GM19468 (cell line): ENCODE data around the gene ATP2C1.
A peak's percentile ranks its signal among the peaks of the same experiment; 100 is the strongest.

Experiments
- ATAC-seq: cut with Tn5 transposase; IDR thresholded peaks from one replicate; pipeline ENCODE4 v1.9.1; 2021; ENCODE audit warnings: mild to moderate bottlenecking, moderate library complexity, moderate number of reproducible peaks; ENCODE audit not compliant: unreplicated experiment; ENCODE audit errors: extremely low read depth

ATP2C1 gene

DNA sequence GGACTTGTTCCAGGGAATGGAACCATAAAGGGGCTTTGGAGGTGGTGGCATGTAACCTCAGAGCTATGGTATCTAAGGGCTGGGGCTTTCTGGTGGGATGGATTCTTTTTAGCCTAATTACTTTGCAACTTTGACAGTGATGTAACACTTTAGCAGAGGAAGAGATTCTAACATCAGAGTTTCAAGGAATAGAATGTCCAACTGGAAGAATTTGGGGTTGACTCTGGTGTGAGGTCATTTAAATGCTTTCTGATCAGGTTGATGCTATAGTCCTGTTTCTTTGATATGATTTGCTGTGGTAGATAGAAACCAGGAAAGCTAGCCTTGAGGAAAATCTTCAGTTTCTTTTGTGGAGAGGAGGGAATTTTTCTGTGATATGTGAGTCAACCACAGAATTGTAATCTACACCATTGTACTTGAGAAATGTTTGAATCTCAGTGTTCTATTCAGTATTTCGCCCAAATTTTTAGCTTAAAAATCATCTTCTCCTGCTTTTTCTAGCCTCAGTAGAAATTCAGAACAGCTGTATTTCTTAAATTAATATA lies 40.0 kb downstream of the ATP2C1 start:
- ATAC-seq: no peak

DNA sequence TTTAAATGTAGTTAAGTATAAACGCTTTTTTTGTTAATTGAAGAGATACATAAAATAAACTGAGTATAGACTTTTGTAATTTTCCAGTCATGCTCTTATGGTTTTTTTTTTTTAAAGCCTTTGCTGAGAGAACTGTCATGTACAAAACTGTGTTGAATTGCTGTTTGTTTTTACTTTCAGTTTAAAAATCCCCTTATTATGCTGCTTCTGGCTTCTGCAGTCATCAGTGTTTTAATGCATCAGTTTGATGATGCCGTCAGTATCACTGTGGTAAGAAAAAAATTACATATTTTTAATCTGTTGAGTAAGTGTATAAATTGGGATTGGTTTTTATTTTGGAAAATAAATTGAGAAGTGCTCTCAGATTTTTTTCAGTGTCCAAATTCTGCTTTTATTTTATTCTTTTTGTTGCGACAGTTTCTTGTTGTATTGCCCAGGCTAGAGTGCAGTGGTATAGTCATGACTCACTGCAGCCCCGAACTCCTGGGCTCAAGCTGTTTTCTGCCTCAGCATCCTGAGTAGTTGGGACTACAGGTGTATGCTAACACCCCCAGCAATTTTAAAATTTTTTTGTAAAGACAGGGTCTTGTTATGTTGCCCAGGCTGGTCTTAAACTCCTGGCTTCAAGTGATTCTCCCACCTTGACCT lies 40.7 kb downstream of the ATP2C1 start:
- ATAC-seq: no peak

DNA sequence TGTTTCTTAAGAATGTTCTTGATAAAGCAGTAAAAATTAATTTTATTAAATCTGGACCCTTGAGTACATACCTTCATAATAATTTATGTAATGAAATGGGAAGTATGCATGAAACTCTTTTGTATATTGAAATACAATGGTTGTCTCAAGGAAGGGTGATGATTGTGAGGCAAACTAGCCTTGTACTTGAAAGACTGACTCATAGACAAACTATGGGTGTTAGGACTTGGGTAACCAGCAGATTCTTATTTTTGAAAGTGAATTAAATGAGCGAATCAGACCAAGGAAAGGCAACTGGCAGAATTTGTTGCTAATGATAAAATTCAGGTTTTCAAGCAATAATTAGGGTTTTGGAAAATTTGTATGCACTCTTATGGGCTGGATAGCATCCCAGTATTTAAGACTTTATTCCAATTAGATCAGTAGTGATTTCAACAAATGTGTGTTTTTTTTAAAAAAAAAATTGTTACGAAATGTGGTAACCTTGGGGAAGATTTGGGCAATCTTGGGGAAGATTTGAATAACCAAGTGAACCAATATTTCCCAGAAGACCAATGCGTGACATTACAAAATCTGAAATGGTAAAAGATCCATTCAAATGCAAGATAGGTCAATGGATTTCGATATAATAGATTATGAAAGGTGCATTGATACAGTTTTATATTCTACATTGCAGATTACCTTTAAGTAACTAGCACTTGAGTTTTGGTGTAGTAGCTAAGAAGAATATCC lies 42.0 kb downstream of the ATP2C1 start:
- no peak for ATAC-seq

DNA sequence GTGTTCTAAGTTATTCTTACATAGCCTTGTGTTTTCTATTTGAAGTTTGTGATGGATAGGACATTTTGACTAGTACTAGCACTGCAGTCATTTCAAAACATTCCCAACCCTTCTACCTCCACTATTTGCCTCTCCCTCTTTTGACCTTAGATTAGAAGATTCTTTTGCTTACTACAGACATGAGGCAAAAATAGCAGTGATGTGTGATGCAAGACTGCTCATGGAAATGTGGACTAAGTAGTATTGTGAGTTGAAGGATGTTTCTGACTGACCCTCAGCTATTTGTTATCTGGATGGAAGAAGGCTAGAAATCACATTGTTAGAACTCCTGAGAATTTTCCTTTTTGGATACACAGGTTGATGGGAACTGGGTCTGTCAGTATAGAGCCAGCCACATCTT lies 45.9 kb downstream of the ATP2C1 start:
- no peak for ATAC-seq

DNA sequence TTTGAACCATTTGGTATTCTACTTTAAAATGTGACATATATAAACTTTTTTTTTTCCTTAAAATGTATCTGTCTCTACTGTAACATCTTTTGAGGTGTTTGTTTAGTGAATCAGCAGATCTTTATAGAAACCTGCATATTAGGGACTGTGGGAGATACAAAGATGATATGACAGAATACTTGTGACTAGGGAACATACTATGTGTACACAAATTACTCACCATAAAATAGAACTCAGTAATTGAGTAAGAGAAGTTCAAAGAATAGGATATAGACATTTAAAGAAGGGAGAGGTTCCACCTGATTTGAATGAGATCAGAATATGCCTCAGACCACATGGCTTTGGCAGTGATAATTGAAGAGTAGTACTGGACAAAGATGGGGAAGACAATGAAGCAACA lies 47.9 kb downstream of the ATP2C1 start:
- no peak for ATAC-seq

DNA sequence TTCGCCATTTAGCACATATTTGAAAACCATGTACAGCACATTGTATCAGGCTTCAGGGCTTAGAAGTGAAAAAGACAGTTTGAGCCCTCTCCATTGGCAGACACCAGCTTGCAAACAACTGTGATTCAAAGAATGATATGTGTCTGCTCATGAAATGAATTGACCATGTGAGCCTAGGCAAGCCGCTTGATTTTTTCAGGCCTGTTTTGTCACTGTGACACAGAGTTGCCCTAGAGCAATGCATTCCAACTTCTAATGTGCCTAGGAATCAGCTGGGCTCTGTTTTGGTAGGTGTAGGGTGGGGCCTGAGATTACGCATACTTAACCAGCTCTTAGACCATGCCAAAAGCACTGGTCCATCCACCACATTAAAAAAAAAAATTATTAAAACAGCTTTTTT lies 53.0 kb downstream of the ATP2C1 start:
- ATAC-seq: no peak

DNA sequence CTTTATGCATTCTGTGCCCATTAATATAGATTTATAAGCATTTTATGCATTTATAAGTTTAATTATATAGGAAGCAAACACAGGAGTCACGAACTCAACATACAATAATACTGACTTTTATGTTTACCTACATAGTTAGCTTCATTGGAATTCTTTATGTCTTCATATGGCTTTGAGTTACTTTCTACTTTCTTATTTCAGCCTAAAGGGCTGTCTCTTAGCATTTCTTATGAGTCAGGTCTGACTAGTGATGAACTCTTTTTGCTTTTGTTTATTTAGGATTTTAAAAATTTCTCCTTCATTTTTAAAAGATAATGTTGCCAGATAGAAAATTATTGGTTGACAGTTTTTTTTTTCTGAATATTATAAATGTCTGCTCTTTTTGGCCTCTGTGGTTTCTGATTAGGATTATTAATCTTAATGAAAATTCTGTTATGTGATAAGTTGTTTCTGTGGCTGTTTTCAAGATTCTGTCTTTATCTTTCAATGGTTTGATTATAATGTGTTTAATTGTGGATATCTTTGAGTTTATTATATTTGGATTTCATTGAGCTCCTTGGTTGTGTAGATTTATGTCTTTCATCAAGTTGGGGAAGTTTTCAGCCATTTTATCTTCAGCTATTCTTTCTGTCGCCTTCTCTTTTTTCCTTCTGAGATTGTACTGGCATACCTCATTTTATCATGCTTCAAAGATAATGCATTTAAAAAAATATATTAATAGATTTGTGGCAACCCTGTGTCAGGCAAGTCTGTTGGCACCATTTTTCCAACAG lies 54.3 kb downstream of the ATP2C1 start:
- ATAC-seq: no peak

DNA sequence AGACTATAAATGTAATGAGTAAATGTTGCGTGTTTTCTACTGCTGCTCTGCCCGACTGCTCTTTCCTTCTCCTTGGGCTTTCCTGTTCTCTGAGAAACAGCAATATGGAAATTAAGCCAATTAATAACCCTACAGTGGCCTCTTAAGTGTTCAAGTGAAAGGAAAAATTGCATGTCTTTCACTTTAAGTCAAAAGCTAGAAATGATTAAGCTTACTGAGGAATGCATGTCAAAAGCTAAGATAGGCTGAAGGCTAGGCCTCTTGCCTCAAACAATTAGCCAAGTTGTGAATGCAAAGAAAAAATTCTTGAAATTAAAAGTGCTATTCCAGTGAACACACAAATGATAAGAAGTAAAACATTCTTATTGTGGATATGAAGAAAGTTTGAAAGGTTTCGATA lies 55.0 kb downstream of the ATP2C1 start:
- ATAC-seq: peak; percentile 37

DNA sequence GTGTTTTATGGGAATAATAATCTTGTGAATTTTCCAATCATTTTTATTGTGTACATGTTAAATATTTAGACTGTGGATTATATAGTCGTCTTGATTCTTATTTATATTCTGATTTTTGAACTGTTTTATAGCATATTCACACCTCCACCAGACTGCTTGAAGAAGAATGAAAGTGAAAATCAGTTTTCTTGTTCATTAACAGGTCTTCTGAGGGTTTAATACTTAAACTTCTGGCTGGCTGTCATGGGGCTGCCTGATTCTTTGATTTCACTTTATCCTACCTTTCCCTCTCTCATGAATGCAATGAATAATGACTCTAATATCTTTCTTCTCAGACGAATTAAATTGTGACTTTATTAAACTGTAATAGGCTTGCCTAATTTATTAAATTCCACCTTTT lies 56.2 kb downstream of the ATP2C1 start:
- no peak for ATAC-seq

DNA sequence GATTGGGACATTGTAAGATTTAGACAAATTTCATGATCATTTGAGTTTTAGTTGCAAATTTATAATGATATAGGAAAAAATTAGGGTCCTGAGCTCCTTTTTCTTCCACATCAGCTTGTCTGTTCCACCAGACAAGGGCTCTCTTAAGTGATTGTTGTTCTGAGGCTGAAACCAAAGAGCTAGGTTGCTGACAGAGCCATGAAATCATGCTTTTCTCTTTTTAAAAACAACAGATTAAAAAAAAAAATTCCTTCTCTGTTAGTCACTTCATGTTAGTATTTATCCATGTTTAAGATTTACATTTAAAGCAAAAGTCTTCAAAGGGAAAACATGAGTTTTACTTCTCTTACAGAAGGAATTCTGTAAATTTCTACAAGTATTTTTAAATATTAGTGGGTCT lies 56.8 kb downstream of the ATP2C1 start:
- no peak for ATAC-seq

DNA sequence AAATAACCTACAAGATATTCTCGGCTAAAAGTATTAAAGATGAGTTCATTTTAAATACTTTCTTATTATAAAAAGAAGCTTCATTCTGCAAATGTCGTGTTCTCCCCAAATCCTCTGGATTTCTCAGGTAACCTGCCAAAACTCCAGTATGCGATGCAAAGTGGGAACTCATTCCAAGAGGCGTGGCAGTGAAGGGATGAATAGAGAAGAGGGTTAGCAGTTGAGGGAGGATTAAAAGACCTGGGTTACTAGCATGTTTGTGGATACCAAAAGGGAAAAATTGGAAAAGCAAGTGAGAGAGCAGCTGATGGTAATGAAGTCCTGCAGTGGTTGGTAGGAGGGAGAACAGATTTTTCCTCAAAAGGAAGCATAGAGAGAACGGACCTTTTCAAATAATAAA lies 61.6 kb downstream of the ATP2C1 start:
- ATAC-seq: no peak

DNA sequence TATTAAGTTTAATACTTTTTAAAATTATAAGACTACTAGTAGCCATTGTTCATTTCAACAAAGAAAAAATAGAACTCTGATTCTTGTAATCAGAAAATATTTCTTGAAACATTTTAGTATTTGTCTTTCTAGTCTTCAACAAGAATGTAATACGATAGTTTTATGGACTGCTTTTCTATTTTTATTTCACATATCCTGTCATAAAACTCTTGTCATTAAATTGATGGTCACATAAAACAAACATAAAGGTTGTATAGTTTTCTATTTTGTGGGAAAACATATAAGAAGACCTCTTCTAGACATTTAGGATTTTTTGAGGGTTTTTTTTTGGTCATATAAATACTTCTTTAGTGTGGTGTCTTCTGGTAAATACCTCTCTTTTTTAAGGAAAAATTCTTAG lies 62.4 kb downstream of the ATP2C1 start:
- ATAC-seq: no peak

DNA sequence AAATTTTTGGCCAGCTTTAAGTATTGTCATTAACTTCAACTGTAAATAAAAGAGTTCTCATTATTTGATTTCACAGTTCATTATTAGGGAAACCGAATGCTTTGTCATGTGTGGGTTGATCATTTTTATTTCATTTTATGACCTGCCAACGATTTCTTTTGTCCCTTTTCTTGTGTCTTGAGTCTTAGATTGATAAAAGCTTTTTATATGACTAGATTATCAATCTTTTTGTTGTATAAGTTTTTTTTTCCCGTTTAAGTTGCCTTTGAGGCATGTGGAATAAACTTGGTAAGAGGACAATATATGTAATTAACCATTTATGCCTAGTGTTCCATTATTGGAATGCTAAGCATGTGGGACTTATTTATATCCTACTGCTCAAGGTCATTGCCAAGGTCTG lies 62.8 kb downstream of the ATP2C1 start:
- no peak for ATAC-seq

DNA sequence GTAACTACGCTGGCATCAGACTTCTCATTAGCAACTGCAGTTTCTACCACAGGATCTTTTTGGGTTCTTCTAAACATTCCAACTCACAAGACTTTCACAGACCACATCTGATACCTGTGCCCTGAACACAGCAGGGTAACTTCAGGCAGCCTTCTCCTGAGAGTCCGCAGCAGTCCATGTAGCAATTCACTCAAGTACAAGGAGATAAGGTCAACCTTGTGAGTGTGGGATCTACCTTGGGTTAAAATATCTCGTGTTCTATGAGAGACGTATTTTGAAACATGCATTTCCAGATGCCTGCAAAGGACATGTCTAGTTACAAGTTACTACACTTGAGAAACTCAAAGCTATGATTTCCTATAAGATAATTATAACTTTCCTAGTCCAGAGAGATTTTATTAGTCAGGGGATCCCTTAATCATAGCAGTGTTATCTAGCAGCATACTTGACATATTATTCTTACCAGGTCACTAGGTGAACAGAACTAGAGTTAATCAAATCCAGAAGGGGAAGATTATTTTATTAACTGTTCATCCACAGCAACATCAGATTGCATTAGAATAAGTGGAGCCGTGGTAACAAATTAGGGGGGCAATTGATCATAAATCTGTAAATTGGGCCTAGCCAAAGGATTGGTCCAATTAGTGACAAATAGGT lies 66.4 kb downstream of the ATP2C1 start:
- ATAC-seq: no peak

DNA sequence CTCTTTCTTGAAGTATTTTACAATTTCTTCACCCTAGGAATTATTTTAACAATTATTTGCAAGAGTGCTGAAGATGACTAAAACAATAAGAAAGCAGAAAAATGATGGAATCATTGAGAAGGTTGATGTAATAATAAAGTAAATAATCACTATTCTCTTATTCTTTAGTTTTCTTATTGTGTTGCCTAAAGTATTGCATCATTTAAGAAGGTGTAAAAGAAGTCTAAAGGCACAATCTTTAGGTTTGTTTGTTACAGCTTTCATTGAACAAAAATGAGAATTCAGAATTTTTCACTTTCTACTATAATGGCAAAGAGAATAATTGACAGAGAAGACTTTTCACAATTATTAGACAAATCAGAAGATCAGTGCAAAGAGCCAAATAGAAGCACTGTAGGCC lies 67.6 kb downstream of the ATP2C1 start:
- no peak for ATAC-seq

DNA sequence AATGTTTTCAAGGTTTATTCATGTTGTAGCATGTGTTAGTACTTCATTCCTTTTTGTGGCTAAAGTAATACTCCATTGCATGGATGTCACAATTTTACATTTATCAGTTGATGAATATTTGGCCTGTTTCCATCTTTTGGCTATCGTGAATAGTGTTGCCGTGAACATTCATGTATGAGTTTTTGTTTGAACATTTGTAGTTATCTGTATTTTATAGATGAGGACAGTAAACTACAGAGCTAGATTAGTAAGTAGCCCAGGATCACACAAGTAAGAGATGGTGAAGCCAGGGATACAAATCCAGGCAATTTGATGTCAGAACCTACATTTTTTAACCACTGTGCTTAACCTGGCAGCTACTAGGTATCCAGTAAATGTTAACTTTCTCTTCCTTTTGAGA lies 69.6 kb downstream of the ATP2C1 start:
- no peak for ATAC-seq

DNA sequence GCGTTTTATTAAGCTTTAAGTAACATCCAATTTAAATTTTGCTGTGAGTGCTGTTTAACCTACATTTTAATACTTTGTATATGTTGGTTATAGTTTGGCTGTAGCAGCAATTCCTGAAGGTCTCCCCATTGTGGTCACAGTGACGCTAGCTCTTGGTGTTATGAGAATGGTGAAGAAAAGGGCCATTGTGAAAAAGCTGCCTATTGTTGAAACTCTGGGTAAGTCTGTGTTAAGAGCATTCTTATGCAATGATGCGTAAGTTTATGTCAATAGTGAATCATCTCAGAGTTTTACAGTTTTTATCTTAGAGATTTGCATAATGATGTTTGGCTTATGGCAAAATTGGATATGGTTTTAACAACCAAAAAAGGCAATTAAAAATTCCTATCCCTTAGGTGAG lies 70.0 kb downstream of the ATP2C1 start:
- no peak for ATAC-seq

DNA sequence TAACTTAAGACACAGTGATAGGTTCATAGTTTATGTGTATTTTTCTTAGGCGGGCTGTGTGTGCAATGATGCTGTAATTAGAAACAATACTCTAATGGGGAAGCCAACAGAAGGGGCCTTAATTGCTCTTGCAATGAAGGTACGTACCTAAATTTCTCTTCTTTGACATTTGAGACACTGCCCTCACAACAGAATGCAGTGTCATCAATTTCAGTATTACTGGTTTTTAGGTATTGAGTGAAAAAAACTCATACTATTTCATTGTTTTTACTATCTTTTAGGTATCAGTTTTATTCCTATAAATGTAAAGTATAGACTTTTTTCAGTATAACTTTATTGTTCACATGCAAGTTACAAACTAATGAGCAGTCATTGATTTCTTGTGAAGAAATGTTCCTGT lies 73.4 kb downstream of the ATP2C1 start:
- no peak for ATAC-seq

DNA sequence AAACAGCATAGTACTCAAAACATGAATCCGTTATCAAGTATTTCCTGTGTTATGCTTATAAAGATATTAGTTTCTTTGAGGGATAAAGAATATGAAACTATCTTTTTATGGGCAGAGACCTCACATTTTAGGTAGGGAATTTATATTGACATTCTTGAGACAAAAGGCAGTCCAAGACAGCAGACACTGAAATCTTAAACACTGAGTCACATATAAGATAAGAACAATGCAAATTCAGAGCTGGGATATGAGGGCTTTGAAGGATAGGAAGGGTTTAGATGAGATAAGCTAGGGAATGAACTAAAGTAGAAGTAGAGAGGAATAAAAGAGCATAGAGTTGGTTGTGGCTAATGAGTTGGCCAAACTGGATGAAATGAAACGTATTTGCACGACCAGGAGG lies 74.3 kb downstream of the ATP2C1 start:
- ATAC-seq: no peak

DNA sequence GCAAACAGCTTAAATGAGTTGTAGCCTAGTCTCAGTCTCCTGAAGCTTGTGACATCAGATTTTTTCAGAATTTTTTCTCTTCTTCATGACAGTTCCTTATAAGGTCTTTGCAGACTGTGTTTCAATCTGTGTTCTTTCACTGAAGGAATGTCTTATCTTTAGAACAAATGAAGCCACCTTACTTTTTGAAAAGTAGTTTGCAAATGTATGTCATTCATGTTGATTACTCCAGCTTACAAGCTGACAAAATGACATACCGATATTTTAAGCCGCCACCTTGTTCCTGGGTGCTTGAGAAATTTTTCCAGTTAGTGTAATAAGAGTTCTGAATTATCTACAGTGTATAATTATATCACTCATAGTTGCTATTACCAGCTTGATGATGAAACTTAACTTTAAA lies 75.7 kb downstream of the ATP2C1 start:
- ATAC-seq: no peak

DNA sequence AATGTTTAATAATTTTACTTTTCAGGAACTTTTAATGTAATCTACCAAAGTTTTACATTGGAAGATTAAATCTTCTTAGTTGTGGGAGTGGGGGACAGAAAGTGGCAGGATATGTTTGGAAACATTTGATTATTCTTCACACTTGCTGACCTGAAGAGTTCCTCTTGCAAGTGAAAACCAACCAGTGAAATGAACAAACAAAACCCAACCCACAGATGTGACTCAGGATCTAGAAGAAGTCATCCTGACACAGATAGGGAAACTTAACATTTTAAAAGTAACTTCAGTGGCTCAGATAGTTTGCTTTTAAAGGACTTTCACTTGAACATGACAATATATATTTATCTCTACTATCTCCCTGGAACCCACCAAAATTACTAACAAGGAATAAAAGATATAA lies 77.3 kb downstream of the ATP2C1 start:
- no peak for ATAC-seq
